Activated naive CD4-positive, alpha-beta T cell treated with Interleukin-2 at 50 U/mL for 16 hours (primary cell): ENCODE data around the gene CNOT9.

Experiments
- DNase-seq: peaks from one replicate; pipeline ENCODE4 v3.0.0-alpha.2; 2020

Gene CNOT9

GRCh38 chr2:218578272-218578877 lies 9.7 kb downstream of the CNOT9 start:
- DNase-seq = no peak

- no peak for DNase-seq
Observed at GRCh38 chr2:218582076-218582475, 13.4 kb downstream of the CNOT9 start.

- DNase-seq = no peak
Observed at GRCh38 chr2:218583983-218584850, 15.6 kb downstream of the CNOT9 start.

GRCh38 chr2:218585541-218585940 lies 16.9 kb downstream of the CNOT9 start:
- DNase-seq = no peak

- DNase-seq = no peak
Observed at GRCh38 chr2:218605432-218605831, 36.8 kb downstream of the CNOT9 start.

DNA sequence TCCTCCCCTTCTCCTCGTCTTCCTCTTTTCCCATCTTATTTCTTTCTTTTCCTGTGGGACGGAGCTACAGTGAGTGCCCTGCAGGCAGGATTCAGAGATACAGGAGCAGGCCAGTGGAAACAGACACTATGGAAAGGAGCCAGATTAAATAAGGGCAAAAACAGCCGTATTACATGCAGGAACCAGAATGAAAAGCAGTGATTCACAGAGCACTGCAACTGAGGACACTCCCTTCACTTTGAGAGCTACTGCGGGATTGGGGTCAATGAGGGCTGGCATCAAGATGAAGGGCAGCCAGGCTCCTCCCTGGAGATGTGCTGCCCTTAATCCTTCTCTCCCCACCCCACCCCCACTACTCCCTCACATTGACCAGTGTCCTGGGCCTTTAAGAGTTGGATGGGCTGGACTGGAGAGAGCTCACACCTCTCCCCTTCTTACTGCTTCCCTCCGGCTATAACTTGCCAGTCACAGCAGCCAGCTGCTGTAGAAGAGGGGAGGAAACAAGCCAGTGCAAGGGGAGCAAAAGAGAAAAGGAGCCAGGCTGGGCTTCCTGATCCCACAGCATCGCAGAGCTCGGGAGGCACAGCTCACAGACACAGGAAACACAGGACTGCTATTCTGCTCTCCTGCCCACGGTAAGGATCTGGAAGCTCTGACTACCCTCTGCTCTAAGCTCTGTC lies 38.9 kb downstream of the CNOT9 start, which contains the start of gene PLCD4:
PLCD4 (plus strand) TSS at position 464 of the 680 bp plus-strand sequence. CDS start 7,841 bp downstream, outside the sequence.
- no peak for DNase-seq

GRCh38 chr2:218615868-218616315 lies 47.3 kb downstream of the CNOT9 start:
- no peak for DNase-seq

DNA sequence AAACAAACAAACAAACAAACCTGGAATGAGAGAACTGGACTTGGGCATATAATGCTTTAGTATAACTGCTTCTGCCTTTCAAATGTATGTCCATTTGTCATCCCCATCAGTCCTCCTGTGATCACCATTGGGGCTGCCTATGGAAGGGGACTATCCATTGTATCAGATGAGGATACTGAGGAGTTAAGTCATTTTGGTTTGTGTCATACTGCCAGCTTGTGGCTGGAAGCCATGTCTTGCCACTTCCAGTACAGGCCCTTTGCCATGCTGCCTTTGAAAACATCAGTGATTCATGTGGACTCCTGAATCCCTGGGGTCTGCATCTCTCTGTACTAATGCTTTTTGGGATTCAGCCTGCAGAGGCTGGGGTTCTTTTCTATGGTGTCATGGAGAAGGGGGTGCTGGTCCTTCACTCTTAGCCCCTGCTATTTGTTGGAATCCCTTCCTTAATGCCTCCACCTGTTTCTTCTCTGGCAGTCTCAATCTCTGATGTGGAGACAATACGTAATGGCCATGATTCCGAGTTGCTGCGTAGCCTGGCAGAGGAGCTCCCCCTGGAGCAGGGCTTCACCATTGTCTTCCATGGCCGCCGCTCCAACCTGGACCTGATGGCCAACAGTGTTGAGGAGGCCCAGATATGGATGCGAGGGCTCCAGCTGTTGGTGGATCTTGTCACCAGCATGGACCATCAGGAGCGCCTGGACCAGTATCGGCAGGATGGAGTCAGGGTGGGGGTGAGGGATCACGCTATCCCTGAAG lies 49.6 kb downstream of the CNOT9 start:
- DNase-seq = no peak

GRCh38 chr2:218621007-218621406 lies 52.4 kb downstream of the CNOT9 start:
- no peak for DNase-seq

DNA sequence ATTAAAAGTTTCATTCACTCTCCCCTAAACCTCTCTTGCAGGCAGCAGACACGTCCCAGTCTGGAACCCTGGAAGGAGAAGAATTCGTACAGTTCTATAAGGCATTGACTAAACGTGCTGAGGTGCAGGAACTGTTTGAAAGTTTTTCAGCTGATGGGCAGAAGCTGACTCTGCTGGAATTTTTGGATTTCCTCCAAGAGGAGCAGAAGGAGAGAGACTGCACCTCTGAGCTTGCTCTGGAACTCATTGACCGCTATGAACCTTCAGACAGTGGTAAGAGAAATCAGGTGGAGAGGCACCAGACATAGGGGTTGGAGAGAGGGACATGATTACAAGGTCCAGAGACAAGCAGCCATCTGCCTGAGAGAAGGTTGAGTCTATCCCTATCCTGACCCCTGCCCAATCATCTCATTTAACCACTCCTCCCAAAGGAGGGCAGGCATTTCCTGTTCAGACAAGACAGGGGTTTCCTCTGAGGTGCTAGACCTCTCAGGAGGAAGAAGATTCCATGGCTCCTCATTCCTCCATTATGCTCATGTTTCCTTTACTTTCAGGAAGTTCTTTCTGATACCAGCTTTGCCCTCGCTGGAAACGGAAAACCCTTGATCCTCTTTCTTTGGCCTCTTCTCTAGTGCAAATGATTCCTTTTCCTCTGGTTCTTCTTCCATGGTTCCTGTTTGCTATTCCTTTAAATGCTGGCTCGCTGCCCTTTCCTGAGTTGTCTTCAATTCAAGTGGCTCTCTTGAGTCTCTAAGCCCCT lies 54.1 kb downstream of the CNOT9 start:
- DNase-seq = no peak

DNA sequence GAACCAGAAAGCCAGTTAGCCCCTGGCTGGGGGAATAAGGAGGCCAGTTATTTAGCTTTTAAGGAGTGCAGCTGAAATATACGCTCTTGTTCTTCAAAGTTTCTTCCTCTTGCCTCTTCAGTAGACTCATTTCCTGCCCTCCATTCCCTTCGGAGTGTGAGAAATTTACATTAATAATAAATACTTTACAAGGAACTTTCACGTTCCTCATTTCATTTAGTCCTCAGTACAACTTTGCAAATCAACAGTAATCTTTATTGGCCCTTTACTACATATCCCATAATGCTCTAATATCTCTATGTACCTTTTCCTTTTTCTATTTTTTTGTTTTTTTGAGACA lies 54.7 kb downstream of the CNOT9 start:
- no peak for DNase-seq

DNA sequence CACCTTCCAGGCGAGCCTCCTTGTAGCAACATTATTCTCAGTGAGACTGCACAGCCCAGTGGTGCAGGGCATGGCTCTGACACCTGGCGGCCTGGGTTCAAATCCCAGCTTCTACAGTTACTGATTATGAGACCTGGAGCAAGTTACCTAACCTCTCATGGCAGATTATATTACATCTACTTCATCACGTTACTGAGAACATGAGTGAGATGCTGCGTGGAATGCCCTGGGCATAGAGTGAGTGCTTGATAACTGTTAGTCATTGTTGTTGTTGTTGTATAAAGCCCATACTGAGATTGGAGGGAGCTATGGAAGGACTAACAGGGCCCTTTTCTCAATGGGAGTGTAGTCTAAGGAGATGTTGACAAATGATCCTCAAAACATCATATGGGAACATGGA lies 57.7 kb downstream of the CNOT9 start:
- no peak for DNase-seq

GRCh38 chr2:218627939-218628338 lies 59.3 kb downstream of the CNOT9 start:
- DNase-seq = no peak

DNA sequence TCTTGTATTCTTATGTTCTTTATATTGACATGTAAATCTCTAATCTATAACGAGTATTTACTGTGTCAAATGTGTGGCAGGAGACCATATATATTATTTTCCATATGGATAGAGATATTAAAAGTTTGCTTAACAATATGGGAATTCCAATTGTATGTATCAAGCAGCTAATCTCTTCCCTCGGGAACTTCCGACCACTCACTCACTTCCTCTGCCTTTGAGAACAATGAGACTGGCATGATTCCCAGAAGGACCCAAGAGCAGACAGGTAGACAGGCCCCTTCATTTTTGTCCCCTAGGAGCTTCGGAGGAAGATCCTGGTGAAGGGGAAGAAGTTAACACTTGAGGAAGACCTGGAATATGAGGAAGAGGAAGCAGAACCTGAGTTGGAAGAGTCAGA lies 63.2 kb downstream of the CNOT9 start:
- no peak for DNase-seq

GRCh38 chr2:218635719-218636118 lies 67.1 kb downstream of the CNOT9 start:
- DNase-seq = no peak

DNA sequence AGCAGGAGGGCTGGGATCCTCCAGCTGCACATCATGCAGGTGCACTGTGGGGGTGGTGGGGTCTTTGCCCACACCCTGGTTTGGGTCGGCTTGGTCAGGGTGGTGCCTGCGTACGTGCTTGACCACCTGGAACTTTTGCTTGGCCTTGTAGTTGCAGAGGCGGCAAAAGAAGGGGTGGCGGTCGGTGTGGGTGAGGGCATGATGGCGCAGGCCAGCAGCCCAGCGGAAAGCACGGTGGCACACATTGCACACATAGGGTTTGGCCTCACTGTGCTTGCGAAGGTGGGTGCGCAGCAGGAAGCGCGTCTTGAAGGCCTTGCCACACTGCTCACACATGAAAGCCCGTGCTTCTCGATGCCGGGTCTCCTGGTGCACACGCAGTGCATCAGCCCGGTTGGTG lies 69.7 kb downstream of the CNOT9 start:
- no peak for DNase-seq

GRCh38 chr2:218642121-218642656 lies 73.5 kb downstream of the CNOT9 start:
- no peak for DNase-seq

- DNase-seq = no peak
Observed at GRCh38 chr2:218642786-218643185, 74.1 kb downstream of the CNOT9 start.

- DNase-seq = no peak
Observed at GRCh38 chr2:218643751-218644310, 75.2 kb downstream of the CNOT9 start.

DNA sequence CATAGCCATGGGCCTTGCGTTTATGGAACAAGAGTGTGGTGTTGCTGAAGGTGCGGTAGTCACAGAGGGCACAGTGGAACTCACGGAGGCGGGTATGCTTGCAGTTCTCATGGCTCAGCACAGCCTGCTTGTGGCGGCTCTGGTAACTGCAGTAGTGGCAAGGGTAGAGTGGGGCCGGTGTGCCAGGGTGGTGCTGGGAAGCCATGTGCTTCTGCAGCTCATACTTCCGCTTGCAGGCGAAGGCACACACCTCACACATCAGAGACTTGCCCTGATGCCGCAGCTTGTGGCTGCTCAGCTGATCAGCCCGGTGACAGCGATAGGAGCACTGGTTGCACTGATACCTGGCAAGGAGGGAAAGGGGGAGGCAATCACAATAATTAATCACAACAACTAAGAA lies 76.1 kb downstream of the CNOT9 start:
- DNase-seq = no peak

- no peak for DNase-seq
Observed at GRCh38 chr2:218645126-218645525, 76.5 kb downstream of the CNOT9 start.
